ENCODE data around the gene HRH1. TPM values are rescaled to one million over a fixed set of nuclear protein-coding genes. Genes with fewer than 3 reads are reported as not detected.

Gene HRH1
- total RNA-seq, 4 donors from 2014 or later = 2.0 to 9.7 (median 8.0) TPM

GRCh38 chr3:11198070-11198469 is 43.8 kb downstream of the HRH1 start:
- H3K27ac ChIP-seq = peak overlapping the region in 1 of 4 donors; percentile 22
- TF ChIP-seq POLR2A (IDR thresholded peaks at IDR 0.05) = no peak
- TF ChIP-seq EP300 (IDR thresholded peaks at IDR 0.05; ENCODE audit: low read depth) = no peak
- TF ChIP-seq CTCF (IDR thresholded peaks at IDR 0.05) = no peak
- no peak for TF ChIP-seq POLR2AphosphoS5 (IDR thresholded peaks at IDR 0.05)
- H3K27me3 ChIP-seq = no peaks in the 10 kb centered on the region
- 68 to 78% methylated on average over 7 to 8 of the region's 8 CpGs for WGBS, 2 donors (ENCODE audit: low coverage in 1 of 2)
- no peak for DNase-seq
- H3K4me3 ChIP-seq = no peak overlapping the region
- intact Hi-C loops (cut with DNase I; ENCODE audit: low total_unique reads) (no loop called here), in situ Hi-C loops (cut with MboI; ENCODE audit: low pct_ligation_motif_present in 1 of 4, low pct_unique_long_range_greater_than_20kb in 1 of 4, low sequenced_read_pairs in 3 of 4) (no loop called here)
- no peaks in the 10 kb centered on the region for H3K9me3 ChIP-seq
- H3K4me1 ChIP-seq = peaks cover 0 to 26% (median 13%) of the 10 kb centered on the region in 4 donors
- no peaks in the 10 kb centered on the region for H3K36me3 ChIP-seq

- no peak for DNase-seq
- no peaks in the 10 kb centered on the region for H3K36me3 ChIP-seq
- H3K27ac ChIP-seq = no peak overlapping the region
- no peaks in the 10 kb centered on the region for H3K27me3 ChIP-seq
- intact Hi-C loops (cut with DNase I; ENCODE audit: low total_unique reads) = no loop called here
- in situ Hi-C loops (cut with MboI; ENCODE audit: low pct_ligation_motif_present in 1 of 4, low pct_unique_long_range_greater_than_20kb in 1 of 4, low sequenced_read_pairs in 3 of 4) = no loop called here
- 60 to 81% methylated on average over 1 to 4 of the region's 4 CpGs for WGBS, 2 donors (ENCODE audit: low coverage in 1 of 2)
- H3K4me3 ChIP-seq = no peak overlapping the region
- TF ChIP-seq CTCF (IDR thresholded peaks at IDR 0.05) (no peak), EP300 (IDR thresholded peaks at IDR 0.05; ENCODE audit: low read depth) (no peak), POLR2A (IDR thresholded peaks at IDR 0.05) (no peak), POLR2AphosphoS5 (IDR thresholded peaks at IDR 0.05) (no peak)
- H3K4me1 ChIP-seq = peaks cover 0 to 26% (median 13%) of the 10 kb centered on the region in 4 donors
- H3K9me3 ChIP-seq = no peaks in the 10 kb centered on the region
Measured at GRCh38 chr3:11198495-11198894, 44.2 kb downstream of the HRH1 start.

DNA sequence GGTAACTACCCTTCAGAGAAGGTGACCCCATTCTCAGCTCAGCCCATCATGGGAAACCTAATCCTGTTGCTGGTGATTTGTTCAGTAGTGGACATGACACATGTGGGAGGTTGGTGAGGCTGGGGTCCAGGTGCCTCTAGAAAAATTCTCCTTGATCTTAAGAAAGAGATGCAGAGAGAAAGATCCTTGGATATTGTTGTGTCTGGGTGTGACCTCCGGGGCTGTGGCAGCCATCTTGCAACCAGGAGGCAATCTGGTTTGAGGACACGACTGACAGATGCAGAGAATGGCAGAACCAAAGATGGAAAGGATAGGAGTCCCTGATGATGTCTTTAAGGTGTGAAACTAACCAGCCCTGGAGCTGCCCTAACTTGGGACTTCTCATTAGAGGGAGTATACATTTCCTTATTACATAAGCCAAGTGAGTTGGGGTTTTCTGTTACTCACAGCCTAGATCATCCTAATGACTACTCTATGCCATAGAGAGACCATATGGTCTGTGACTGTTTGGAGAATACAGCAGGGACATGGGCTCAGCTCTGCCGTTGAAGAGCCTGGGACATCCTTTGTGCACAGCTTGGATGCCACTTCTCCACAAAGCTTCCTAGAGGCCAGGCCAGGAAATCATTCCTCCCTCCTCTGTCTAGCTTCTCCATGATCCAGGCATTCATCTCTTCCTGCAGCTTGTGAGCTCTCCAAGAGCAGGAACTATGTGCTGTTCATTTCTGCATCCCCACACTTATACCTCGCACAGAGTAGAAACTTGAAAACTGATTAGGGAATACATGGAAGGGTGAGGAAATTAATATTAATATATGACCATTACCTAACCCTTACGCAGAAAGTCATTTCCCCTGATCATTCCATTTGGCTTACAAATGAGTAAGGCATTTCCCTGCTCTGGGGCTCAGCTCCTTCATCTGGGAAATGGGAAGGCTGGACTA is 45.9 kb downstream of the HRH1 start:
- peaks cover 0 to 25% (median 15%) of the 10 kb centered on the region in 4 donors for H3K4me1 ChIP-seq
- WGBS, 2 donors (ENCODE audit: low coverage in 1 of 2) = 82 to 100% methylated on average over 1 to 5 of the region's 5 CpGs

More for the DNA sequence above, 45.9 kb downstream of the HRH1 start:
- in situ Hi-C loops (cut with MboI; ENCODE audit: low pct_ligation_motif_present in 1 of 4, low pct_unique_long_range_greater_than_20kb in 1 of 4, low sequenced_read_pairs in 3 of 4) (no loop called here), intact Hi-C loops (cut with DNase I; ENCODE audit: low total_unique reads) (no loop called here)
- Histone ChIP-seq H3K27me3 (no peaks in the 10 kb centered on the region), H3K4me3 (no peak overlapping the region), H3K27ac (no peak overlapping the region), H3K36me3 (no peaks in the 10 kb centered on the region), H3K9me3 (no peaks in the 10 kb centered on the region)
- no peak for DNase-seq
- TF ChIP-seq EP300 (IDR thresholded peaks at IDR 0.05; ENCODE audit: low read depth) (no peak), POLR2A (IDR thresholded peaks at IDR 0.05) (no peak), POLR2AphosphoS5 (IDR thresholded peaks at IDR 0.05) (no peak), CTCF (IDR thresholded peaks at IDR 0.05) (no peak)
